Measurements from ENCODE around the gene GOLIM4.
A peak's percentile ranks its signal among the peaks of the same experiment; 100 is the strongest.
"Not testable (repeated sequence)": the region's sequence is repeated elsewhere in the genome, so short reads cannot be mapped to it uniquely, and the experiment has no call there.

Gene GOLIM4

GRCh38 chr3:168095611-168096209, at the start of gene GOLIM4:
GOLIM4 (minus strand) TSS chr3:168095924; CDS start chr3:168095285, 639 bp downstream.
- DNase-seq (ENCODE audit: low read depth): peak; percentile 92
- H3K4me3 ChIP-seq (ENCODE audit: low read depth, low read length): peak within 1 kb of the TSS; percentile 80
- TF ChIP-seq CTCF (IDR thresholded peaks at IDR 0.05; ENCODE audit: control insufficient read depth, extremely low read depth, insufficient read depth): no peak

- TF ChIP-seq CTCF (IDR thresholded peaks at IDR 0.05; ENCODE audit: control insufficient read depth, extremely low read depth, insufficient read depth): no peak
- no peak for DNase-seq (ENCODE audit: low read depth)
- no peak overlapping the region for H3K4me3 ChIP-seq (ENCODE audit: low read depth, low read length)
Measured at GRCh38 chr3:168141405-168141998, 45.8 kb upstream of the GOLIM4 start.

- no peak for TF ChIP-seq CTCF (IDR thresholded peaks at IDR 0.05; ENCODE audit: control insufficient read depth, extremely low read depth, insufficient read depth)
- no peak overlapping the region for H3K4me3 ChIP-seq (ENCODE audit: low read depth, low read length)
- DNase-seq (ENCODE audit: low read depth): peak; percentile 88
Measured at GRCh38 chr3:168139947-168140346, 44.2 kb upstream of the GOLIM4 start.

GRCh38 chr3:168138421-168138820, 42.7 kb upstream of the GOLIM4 start:
- TF ChIP-seq CTCF (IDR thresholded peaks at IDR 0.05; ENCODE audit: control insufficient read depth, extremely low read depth, insufficient read depth): no peak
- no peak overlapping the region for H3K4me3 ChIP-seq (ENCODE audit: low read depth, low read length)
- DNase-seq (ENCODE audit: low read depth): no peak

- TF ChIP-seq CTCF (IDR thresholded peaks at IDR 0.05; ENCODE audit: control insufficient read depth, extremely low read depth, insufficient read depth): no peak
- H3K4me3 ChIP-seq (ENCODE audit: low read depth, low read length): no peak overlapping the region
- DNase-seq (ENCODE audit: low read depth): no peak
Measured at GRCh38 chr3:168134931-168135330, 39.2 kb upstream of the GOLIM4 start.

GRCh38 chr3:168130250-168130649, 34.5 kb upstream of the GOLIM4 start:
- DNase-seq (ENCODE audit: low read depth); H3K4me3 ChIP-seq (ENCODE audit: low read depth, low read length): not testable (repeated sequence)

GRCh38 chr3:168128463-168128862, 32.7 kb upstream of the GOLIM4 start:
- not testable (repeated sequence) for DNase-seq (ENCODE audit: low read depth); H3K4me3 ChIP-seq (ENCODE audit: low read depth, low read length)

- no peak for TF ChIP-seq CTCF (IDR thresholded peaks at IDR 0.05; ENCODE audit: control insufficient read depth, extremely low read depth, insufficient read depth)
- no peak for DNase-seq (ENCODE audit: low read depth)
- H3K4me3 ChIP-seq (ENCODE audit: low read depth, low read length): no peak overlapping the region
Measured at GRCh38 chr3:168127466-168127865, 31.7 kb upstream of the GOLIM4 start.

Data from LNCaP clone FGC (cell line).